ENCODE data around the gene DCST2. TPM values are rescaled to one million over a fixed set of nuclear protein-coding genes. Genes with fewer than 3 reads are reported as not detected.

Gene DCST2
- total RNA-seq, 1 experiment from 2014 or later: 0.21 TPM

DNA sequence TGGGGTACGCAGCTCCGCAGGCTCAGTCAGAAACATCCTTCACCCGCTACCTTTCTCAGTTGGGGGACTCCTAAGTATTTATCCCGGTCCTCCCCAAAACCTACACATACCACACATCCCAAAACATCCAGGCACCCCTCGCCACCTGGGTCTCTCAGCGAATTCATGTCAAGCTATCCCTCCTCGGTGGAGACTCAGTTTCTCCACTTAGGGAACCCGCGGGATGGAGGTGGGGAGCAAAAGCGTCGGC, 32.2 kb downstream of the DCST2 start:
- CTCF ChIA-PET: interaction anchor here (0.7 to 1.4 kb wide), 3 partner anchors 16 to 442 kb away, joined by 3 to 7 read pairs (median 3); partner anchors contain the start of gene PBXIP1
- no TSS peak for BruUV-seq (replicated peaks)
- POLR2A ChIA-PET (ENCODE audit: low non-redundant PET): no interaction called here
- H3K27ac ChIP-seq (ENCODE audit: low read depth, low read length, poor library complexity, severe bottlenecking): peak overlapping the region; percentile 94
- intact Hi-C loops (cut with micrococcal nuclease; ENCODE audit: unreplicated experiment): loop anchor here (5.0 kb wide), 2 partner anchors 81 to 444 kb away; partner anchors contain the start of gene UBE2Q1
- no peaks in the 10 kb centered on the region for H3K36me3 ChIP-seq (ENCODE audit: insufficient read depth, low read length, poor library complexity, severe bottlenecking)
- H3K4me3 ChIP-seq (ENCODE audit: low read depth, low read length, poor library complexity, severe bottlenecking): peak overlapping the region; percentile 85
- H3K4me1 ChIP-seq (ENCODE audit: insufficient read depth, low read length, poor library complexity, severe bottlenecking): peaks cover 20% of the 10 kb centered on the region
- no peaks in the 10 kb centered on the region for H3K27me3 ChIP-seq (replicated peaks; ENCODE audit: insufficient read depth, low read depth, low read length, poor library complexity)
- H3K9me3 ChIP-seq (ENCODE audit: low read depth, low read length, poor library complexity, severe bottlenecking): no peaks in the 10 kb centered on the region
- TF ChIP-seq, protein P1, sequence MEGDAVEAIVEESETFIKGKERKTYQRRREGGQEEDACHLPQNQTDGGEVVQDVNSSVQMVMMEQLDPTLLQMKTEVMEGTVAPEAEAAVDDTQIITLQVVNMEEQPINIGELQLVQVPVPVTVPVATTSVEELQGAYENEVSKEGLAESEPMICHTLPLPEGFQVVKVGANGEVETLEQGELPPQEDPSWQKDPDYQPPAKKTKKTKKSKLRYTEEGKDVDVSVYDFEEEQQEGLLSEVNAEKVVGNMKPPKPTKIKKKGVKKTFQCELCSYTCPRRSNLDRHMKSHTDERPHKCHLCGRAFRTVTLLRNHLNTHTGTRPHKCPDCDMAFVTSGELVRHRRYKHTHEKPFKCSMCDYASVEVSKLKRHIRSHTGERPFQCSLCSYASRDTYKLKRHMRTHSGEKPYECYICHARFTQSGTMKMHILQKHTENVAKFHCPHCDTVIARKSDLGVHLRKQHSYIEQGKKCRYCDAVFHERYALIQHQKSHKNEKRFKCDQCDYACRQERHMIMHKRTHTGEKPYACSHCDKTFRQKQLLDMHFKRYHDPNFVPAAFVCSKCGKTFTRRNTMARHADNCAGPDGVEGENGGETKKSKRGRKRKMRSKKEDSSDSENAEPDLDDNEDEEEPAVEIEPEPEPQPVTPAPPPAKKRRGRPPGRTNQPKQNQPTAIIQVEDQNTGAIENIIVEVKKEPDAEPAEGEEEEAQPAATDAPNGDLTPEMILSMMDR (conservative IDR thresholded peaks at IDR 0.05; ENCODE audit: low read depth, low read length): no peak
- no peak for TF ChIP-seq EZH2 (IDR thresholded peaks at IDR 0.05; ENCODE audit: borderline replicate concordance, low read depth, low read length, poor library complexity, severe bottlenecking)
- DNase-seq (ENCODE audit: low spot score): peak; percentile 79

DNA sequence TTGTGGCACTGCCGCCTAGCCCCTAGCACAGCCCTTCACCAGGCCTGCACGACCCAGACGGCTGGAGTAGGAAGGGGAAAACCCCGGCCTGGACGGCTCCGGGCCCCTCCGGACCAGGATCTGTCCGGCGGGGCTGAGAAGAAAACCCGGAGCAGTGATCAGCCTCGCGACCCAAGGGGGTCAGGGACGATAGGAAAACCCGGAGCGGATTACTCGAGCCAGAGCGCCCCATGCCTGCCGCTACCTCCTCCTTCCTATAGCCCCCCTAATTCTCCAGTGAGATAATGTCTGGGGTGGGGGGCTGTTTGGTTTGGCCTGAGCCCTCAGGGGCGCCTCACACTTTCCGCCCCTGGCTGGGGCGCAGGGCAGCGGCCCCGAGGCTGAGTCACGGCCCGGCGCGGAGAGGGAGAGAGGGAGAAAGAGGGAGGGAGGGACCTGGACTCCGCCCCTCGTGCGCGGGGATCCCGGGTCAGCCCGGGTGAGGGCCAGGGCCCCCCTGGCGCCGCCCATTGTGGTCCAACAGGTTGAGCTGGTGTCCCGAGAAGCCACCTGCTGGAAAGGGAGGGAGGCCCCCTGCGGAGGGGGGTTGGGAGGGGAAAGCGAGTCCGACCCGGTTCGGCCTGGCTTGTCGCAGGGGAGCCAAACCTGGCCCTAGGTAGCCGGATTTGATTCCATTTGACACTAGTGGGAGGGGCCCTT, 32.7 kb downstream of the DCST2 start:
- peaks cover 20% of the 10 kb centered on the region for H3K4me1 ChIP-seq (ENCODE audit: insufficient read depth, low read length, poor library complexity, severe bottlenecking)
- no peaks in the 10 kb centered on the region for H3K9me3 ChIP-seq (ENCODE audit: low read depth, low read length, poor library complexity, severe bottlenecking)
- intact Hi-C loops (cut with micrococcal nuclease; ENCODE audit: unreplicated experiment): loop anchor here (5.0 kb wide), 2 partner anchors 81 to 444 kb away; partner anchors contain the start of gene UBE2Q1
- POLR2A ChIA-PET (ENCODE audit: low non-redundant PET): no interaction called here
- peak overlapping the region; percentile 85 for H3K4me3 ChIP-seq (ENCODE audit: low read depth, low read length, poor library complexity, severe bottlenecking)
- no TSS peak for BruUV-seq (replicated peaks)
- peak; percentile 92 for DNase-seq (ENCODE audit: low spot score)
- H3K27me3 ChIP-seq (replicated peaks; ENCODE audit: insufficient read depth, low read depth, low read length, poor library complexity): no peaks in the 10 kb centered on the region
- CTCF ChIA-PET: interaction anchor here (0.7 to 1.4 kb wide), 3 partner anchors 16 to 441 kb away, joined by 3 to 7 read pairs (median 3); partner anchors contain the start of gene PBXIP1
- TF ChIP-seq EZH2 (IDR thresholded peaks at IDR 0.05; ENCODE audit: borderline replicate concordance, low read depth, low read length, poor library complexity, severe bottlenecking): no peak
- TF ChIP-seq, protein P1 (conservative IDR thresholded peaks at IDR 0.05; ENCODE audit: low read depth, low read length): 0 out of 2 replicates have a peak, but pooled peaks have one; percentile 7
- peak overlapping the region; percentile 94 for H3K27ac ChIP-seq (ENCODE audit: low read depth, low read length, poor library complexity, severe bottlenecking)
- H3K36me3 ChIP-seq (ENCODE audit: insufficient read depth, low read length, poor library complexity, severe bottlenecking): no peaks in the 10 kb centered on the region

DNA sequence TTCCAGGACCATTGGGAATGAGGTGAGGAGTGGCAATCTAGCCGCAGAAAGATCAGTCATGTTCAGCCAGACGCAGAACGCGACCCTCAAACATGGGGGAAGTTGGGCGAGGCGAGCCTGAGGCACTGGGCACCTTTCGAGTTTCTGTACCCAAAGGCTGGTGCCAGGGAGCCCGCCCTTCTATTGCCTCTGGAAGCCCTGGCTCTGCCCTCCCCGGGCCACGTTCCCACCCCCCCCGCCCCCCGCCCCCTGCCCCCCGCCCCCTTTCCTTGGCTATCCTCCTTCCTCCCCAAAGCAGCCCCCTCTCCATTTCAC, 33.2 kb downstream of the DCST2 start:
- peak overlapping the region; percentile 94 for H3K27ac ChIP-seq (ENCODE audit: low read depth, low read length, poor library complexity, severe bottlenecking)
- CTCF ChIA-PET: interaction anchor here (0.6 to 1.1 kb wide), 2 partner anchors 44 to 50 kb away, joined by 3 to 10 read pairs; partner anchors contain the start of gene ADAM15
- POLR2A ChIA-PET (ENCODE audit: low non-redundant PET): no interaction called here
- H3K27me3 ChIP-seq (replicated peaks; ENCODE audit: insufficient read depth, low read depth, low read length, poor library complexity): no peaks in the 10 kb centered on the region
- no peaks in the 10 kb centered on the region for H3K36me3 ChIP-seq (ENCODE audit: insufficient read depth, low read length, poor library complexity, severe bottlenecking)
- TF ChIP-seq EZH2 (IDR thresholded peaks at IDR 0.05; ENCODE audit: borderline replicate concordance, low read depth, low read length, poor library complexity, severe bottlenecking): no peak
- TF ChIP-seq, protein P1 (conservative IDR thresholded peaks at IDR 0.05; ENCODE audit: low read depth, low read length): no peak
- intact Hi-C loops (cut with micrococcal nuclease; ENCODE audit: unreplicated experiment): loop anchor here (5.0 kb wide), 2 partner anchors 82 to 443 kb away; partner anchors contain the start of gene UBE2Q1
- H3K4me3 ChIP-seq (ENCODE audit: low read depth, low read length, poor library complexity, severe bottlenecking): peak overlapping the region; percentile 85
- H3K9me3 ChIP-seq (ENCODE audit: low read depth, low read length, poor library complexity, severe bottlenecking): no peaks in the 10 kb centered on the region
- H3K4me1 ChIP-seq (ENCODE audit: insufficient read depth, low read length, poor library complexity, severe bottlenecking): peaks cover 18% of the 10 kb centered on the region
- BruUV-seq (replicated peaks): no TSS peak
- no peak for DNase-seq (ENCODE audit: low spot score)
